HepG2 (cell line): ENCODE measurements around the gene CYP19A1. TPM values are rescaled to one million over a fixed set of nuclear protein-coding genes. Genes with fewer than 3 reads are reported as not detected.

Experiments used
- ATAC-seq: fragments of 200-7000 bp; cut with Tn5 transposase; 3 replicates; pipeline ENCODE4 v1.9.1; 2020; ENCODE audit warnings: mild to moderate bottlenecking, moderate library complexity
- BruUV-seq: library from RNA; stranded (reverse); fragments of 400-500 nt; replicated peaks from 2 replicates; lab custom pipeline; 2021; lab: Mats Ljungman, UMichigan
- CTCF ChIA-PET: fragments of 300-600 bp; formaldehyde crosslinking; extraction: SDS; loops from one replicate; lab custom pipeline; 2021; ENCODE audit warnings: low total read pairs, inconsistent platforms, low intra/inter-chr PET ratio; lab: Yijun Ruan, JAX
- POLR2A ChIA-PET: fragments of 350-600 bp; sonication (Branson Sonifier 250); formaldehyde crosslinking; loops from one replicate; lab custom pipeline; 2020; ENCODE audit warnings: antibody characterized with exemption, inconsistent platforms; lab: Yijun Ruan, JAX
- DNase-seq: peaks from one replicate; pipeline ENCODE4 v3.0.0-alpha.2; 2015; ENCODE audit warnings: low spot score
- FAIRE-seq: peaks from 3 replicates; lab custom pipeline; 2011; peaks lifted over from hg19 to GRCh38; lab: Jason Lieb, UNC
- H2AFZ ChIP-seq: one replicate; pipeline ENCODE4 v1.6.1; 2011; ENCODE audit warnings: low read length, inconsistent platforms
- H3K27ac ChIP-seq: fragments of 300-600 bp; 3 replicates; pipeline ENCODE4 v1.8.0; 2011; ENCODE audit warnings: mixed run types, mild to moderate bottlenecking, mixed read lengths, low read length, inconsistent platforms; ENCODE audit not compliant: insufficient read depth; ENCODE audit errors: extremely low read length
- H3K27me3 ChIP-seq, 2 experiments: fragments of 200-600 bp in 1 of 2; 2 replicates in 1 of 2; 3 replicates in 1 of 2; pipeline versions ENCODE4 v1.6.0 to v1.8.0; 2011; ENCODE audit warnings: low read length in 2 of 2, mild to moderate bottlenecking in 2 of 2, moderate library complexity in 2 of 2, inconsistent platforms in 1 of 2; ENCODE audit not compliant: insufficient read depth in 2 of 2, control insufficient read depth in 1 of 2
- H3K36me3 ChIP-seq, 2 experiments: fragments of 200-600 bp in 1 of 2; replicated peaks in 1 of 2; 2 replicates in 1 of 2; 3 replicates in 1 of 2; pipeline versions ENCODE4 v1.5.1 to v1.8.0; 2011; ENCODE audit warnings: low read length in 2 of 2, inconsistent platforms in 1 of 2; ENCODE audit not compliant: insufficient read depth in 2 of 2, control insufficient read depth in 1 of 2
- H3K4me1 ChIP-seq: 2 replicates; pipeline ENCODE4 v1.5.1; 2012; ENCODE audit warnings: low read length, inconsistent platforms; ENCODE audit not compliant: insufficient read depth
- H3K4me2 ChIP-seq: 2 replicates; pipeline ENCODE4 v1.6.0; 2011; ENCODE audit warnings: low read depth, low read length, inconsistent platforms
- H3K4me3 ChIP-seq, 3 experiments: fragments of 200-600 bp in 1 of 3; sonication (generic), shearing (Covaris generic) in 1 of 3; replicated peaks in 1 of 3; 2 replicates each; pipeline ENCODE4 v1.5.1; 2011 to 2016; ENCODE audit warnings: low read length in 3 of 3, inconsistent platforms in 2 of 3, low read depth in 2 of 3, mild to moderate bottlenecking in 2 of 3, control low read depth in 1 of 3, mixed read lengths in 1 of 3; ENCODE audit not compliant: insufficient read depth in 1 of 3
- H3K79me2 ChIP-seq: one replicate; pipeline ENCODE4 v1.6.1; 2011; ENCODE audit warnings: low read length, inconsistent platforms; ENCODE audit not compliant: insufficient read depth
- H3K9ac ChIP-seq: 2 replicates; pipeline ENCODE4 v1.6.0; 2011; ENCODE audit warnings: mild to moderate bottlenecking, low read depth, low read length, inconsistent platforms; ENCODE audit not compliant: insufficient read depth
- H3K9me3 ChIP-seq: 2 replicates; pipeline ENCODE4 v1.5.1; 2012; ENCODE audit warnings: mild to moderate bottlenecking, low read length
- H4K20me1 ChIP-seq: 2 replicates; pipeline ENCODE4 v1.6.0; 2011; ENCODE audit warnings: inconsistent platforms, mild to moderate bottlenecking, low read length, moderate library complexity; ENCODE audit not compliant: insufficient read depth
- ARID5B ChIP-seq: IDR thresholded peaks from 2 replicates; pipeline ENCODE4 v1.4.0; 2020; ENCODE audit warnings: mild to moderate bottlenecking, missing genetic modification reagents
- ATAD3A ChIP-seq: sonication (generic); formaldehyde crosslinking; IDR thresholded peaks from 2 replicates; pipeline ENCODE4 v1.4.0; 2020; ENCODE audit warnings: missing genetic modification reagents
- FOXO1 ChIP-seq: sonication (generic); formaldehyde crosslinking; IDR thresholded peaks from 2 replicates; pipeline ENCODE4 v1.4.0; 2020; ENCODE audit warnings: missing genetic modification reagents
- GMEB1 ChIP-seq: sonication (generic); formaldehyde crosslinking; IDR thresholded peaks from 2 replicates; pipeline ENCODE4 v1.5.1; 2020; ENCODE audit warnings: missing genetic modification reagents, mild to moderate bottlenecking, borderline replicate concordance
- KDM4B ChIP-seq: sonication (generic); formaldehyde crosslinking; IDR thresholded peaks from 2 replicates; pipeline ENCODE4 v1.4.0; 2020; ENCODE audit warnings: missing genetic modification reagents
- MTF2 ChIP-seq: sonication (generic); formaldehyde crosslinking; IDR thresholded peaks from 2 replicates; pipeline ENCODE4 v1.5.0; 2020; ENCODE audit warnings: missing genetic modification reagents, borderline replicate concordance
- MYC ChIP-seq: sonication (generic); formaldehyde crosslinking; IDR thresholded peaks from 2 replicates; pipeline ENCODE4 v1.9.0; 2021; ENCODE audit warnings: missing genetic modification reagents, borderline replicate concordance
- NBN ChIP-seq: fragments of 450-650 bp; conservative IDR thresholded peaks from 2 replicates; pipeline ENCODE4 v1.6.1; 2017
- ZBTB7B ChIP-seq: sonication (generic); formaldehyde crosslinking; IDR thresholded peaks from 2 replicates; pipeline ENCODE4 v1.4.0; 2020; ENCODE audit warnings: missing genetic modification reagents
- ZNF101 ChIP-seq: sonication (generic); formaldehyde crosslinking; IDR thresholded peaks from 2 replicates; pipeline ENCODE4 v1.4.0; 2020; ENCODE audit warnings: mild to moderate bottlenecking, low read depth, missing genetic modification reagents, borderline replicate concordance
- ZNF234 ChIP-seq: sonication (generic); formaldehyde crosslinking; conservative IDR thresholded peaks from 2 replicates; pipeline ENCODE4 v1.5.1; 2020; ENCODE audit warnings: mild to moderate bottlenecking, missing genetic modification reagents
- ZNF441 ChIP-seq: sonication (generic); formaldehyde crosslinking; IDR thresholded peaks from 2 replicates; pipeline ENCODE4 v1.7.0; 2021; ENCODE audit warnings: missing genetic modification reagents, borderline replicate concordance
- ZNF678 ChIP-seq: sonication (generic); formaldehyde crosslinking; IDR thresholded peaks from 2 replicates; pipeline ENCODE4 v1.4.0; 2020; ENCODE audit warnings: mild to moderate bottlenecking, missing genetic modification reagents
- ZNF704 ChIP-seq: sonication (generic); formaldehyde crosslinking; IDR thresholded peaks from 2 replicates; pipeline ENCODE4 v1.8.1; 2023; ENCODE audit warnings: mild to moderate bottlenecking, inconsistent platforms, moderate library complexity, missing genetic modification reagents, borderline replicate concordance
- ZNF766 ChIP-seq: sonication (generic); formaldehyde crosslinking; IDR thresholded peaks from 2 replicates; pipeline ENCODE4 v1.5.0; 2020; ENCODE audit warnings: missing genetic modification reagents, borderline replicate concordance
- ZSCAN22 ChIP-seq: sonication (generic); formaldehyde crosslinking; IDR thresholded peaks from 2 replicates; pipeline ENCODE4 v1.4.0; 2020; ENCODE audit warnings: mild to moderate bottlenecking, missing genetic modification reagents
- WGBS: methylation state at CpG from one replicate; pipeline ENCODE4 v1.1.6; 2017; ENCODE audit warnings: low lambda C conversion rate; 5-methylcytosine and 5-hydroxymethylcytosine counted together
- in situ Hi-C: cut with HindIII; loops from 2 replicates; pipeline ENCODE4 v1.10.0; 2017; ENCODE audit warnings: low pct_unique_long_range_greater_than_20kb; ENCODE audit not compliant: extremely low pct_ligation_motif_present
- intact Hi-C: fragments of 100-400 bp; cut with micrococcal nuclease; formaldehyde crosslinking; loops from one replicate; pipeline ENCODE4 v1.10.0; 2022; ENCODE audit not compliant: unreplicated experiment
- polyA plus RNA-seq, 8 experiments: library from polyadenylated mRNA; depleted of rRNA in 3 of 8; stranded (reverse) in 7 of 8; unstranded in 1 of 8; fragments of >200 nt; fragmentation: Illumina TruSeq in 4 of 8; extraction: Trizol in 4 of 8; gene quantifications; 2 replicates each; pipeline versions ENCODE4 v1.2.1 to v1.2.3, GENCODE V29; 2011 to 2016; ENCODE audit warnings: low read depth in 4 of 8, missing spikeins in 1 of 8, mixed read lengths in 1 of 8; ENCODE audit not compliant: insufficient read depth in 1 of 8
- total RNA-seq, 5 experiments: library from RNA; depleted of rRNA; stranded (reverse); fragments of >200 nt; fragmentation: Illumina TruSeq; extraction: Trizol; gene quantifications; 2 replicates each; pipeline ENCODE4 v1.2.3, GENCODE V29; 2016; ENCODE audit warnings: low read depth in 1 of 5

The CYP19A1 gene
- total and polyA plus RNA-seq, 2 of the 13 experiments (the other 11 are each of a cell fraction or from before 2014, with no cell fraction given): 10.9 to 23.0 TPM

GRCh38 chr15:51260202-51260601, 78.2 kb downstream of the CYP19A1 start:
- Histone ChIP-seq H2AFZ (no peak overlapping the region), H4K20me1 (no peaks in the 10 kb centered on the region), H3K9ac (no peak overlapping the region), H3K9me3 (peaks cover 7% of the 10 kb centered on the region; the same call in 1 of the 2 replicates), H3K27ac (no peak overlapping the region), H3K4me2 (no peak overlapping the region), H3K4me1 (no peaks in the 10 kb centered on the region), H3K4me3 (no peak overlapping the region), H3K36me3 (0 out of 5 replicates have a peak, but pooled peaks cover 0 to 4% of the 10 kb centered on the region in 2 experiments), H3K27me3 (no peaks in the 10 kb centered on the region), H3K79me2 (no peaks in the 10 kb centered on the region)
- POLR2A ChIA-PET: no interaction called here
- in situ Hi-C loops (no loop called here), intact Hi-C loops (no loop called here)
- no peak for ATAC-seq
- 88% methylated on average over 4 of the region's 4 CpGs for WGBS
- FAIRE-seq: no peak
- CTCF ChIA-PET: no interaction called here
- DNase-seq: no peak
- BruUV-seq: no TSS peak
- no peak for TF ChIP-seq FOXO1 (CRISPR knock-in tag)
- no peak for TF ChIP-seq ZNF441 (CRISPR knock-in tag)
- TF ChIP-seq ZBTB7B (CRISPR knock-in tag): no peak
- no peak for TF ChIP-seq ATAD3A (CRISPR knock-in tag)
- no peak for TF ChIP-seq ZNF678 (CRISPR knock-in tag)
- TF ChIP-seq MTF2 (CRISPR knock-in tag): no peak
- TF ChIP-seq ARID5B (CRISPR knock-in tag): no peak
- TF ChIP-seq MYC (CRISPR knock-in tag): no peak
- no peak for TF ChIP-seq ZNF766 (CRISPR knock-in tag)
- no peak for TF ChIP-seq ZNF704 (CRISPR knock-in tag)
- no peak for TF ChIP-seq ZNF101
- TF ChIP-seq NBN: no peak
- TF ChIP-seq KDM4B: no peak
- TF ChIP-seq ZNF234: no peak
- no peak for TF ChIP-seq ZSCAN22 (CRISPR knock-in tag)
- no peak for TF ChIP-seq GMEB1 (CRISPR knock-in tag)
